GM23248 (cell line): ENCODE measurements around the gene PQBP1.

ENCODE experiments used
- EZH2 ChIP-seq: fragments of 200-600 bp; sonication (generic); IDR thresholded peaks from 2 replicates; pipeline ENCODE4 v1.6.1; 2018; ENCODE audit warnings: antibody characterized with exemption, mild to moderate bottlenecking; ENCODE audit not compliant: insufficient read depth, poor library complexity, severe bottlenecking
- EZH2phosphoT487 ChIP-seq: fragments of 200-600 bp; sonication (generic); IDR thresholded peaks from 2 replicates; pipeline ENCODE4 v1.6.1; 2018; ENCODE audit warnings: antibody characterized with exemption, moderate library complexity, mild to moderate bottlenecking, low read depth; ENCODE audit not compliant: insufficient read depth

- TF ChIP-seq EZH2phosphoT487: no peak
- no peak for TF ChIP-seq EZH2
Measured at GRCh38 chrX:48948589-48948988, 50.9 kb downstream of the PQBP1 start.
